HCT116 (cell line): Measurements from ENCODE around the gene EFEMP2. TPM values are rescaled to one million over a fixed set of nuclear protein-coding genes. Genes with fewer than 3 reads are reported as not detected.

ENCODE experiments used
- ATAC-seq: fragments of 200-7000 bp; cut with Tn5 transposase; 2 replicates; pipeline ENCODE4 v1.9.1; 2020; ENCODE audit warnings: mild to moderate bottlenecking, moderate library complexity
- BruUV-seq: library from RNA; stranded (reverse); fragments of 400-500 nt; replicated peaks from 2 replicates; lab custom pipeline; 2021; lab: Mats Ljungman, UMichigan
- CTCF ChIA-PET: fragments of 300-600 bp; sonication (Branson Sonifier 250); formaldehyde crosslinking; loops from one replicate; lab custom pipeline; 2021; ENCODE audit warnings: antibody characterized with exemption; lab: Charles Lee
- POLR2A ChIA-PET: fragments of 300-600, 350-600 bp; sonication (Branson Sonifier 250); formaldehyde crosslinking; loops from one replicate; lab custom pipeline; 2021; ENCODE audit warnings: antibody characterized with exemption; lab: Charles Lee
- RAD21 ChIA-PET, 2 experiments: fragments of 300-600 bp; sonication (Branson Sonifier 250); formaldehyde crosslinking; loops; one replicate each; lab custom pipeline; 2023; ENCODE audit warnings: low total read pairs in 2 of 2; ENCODE audit not compliant: uncharacterized antibody in 2 of 2, unreplicated experiment in 2 of 2, low non-redundant PET in 1 of 2; lab: Charles Lee
- DNase-seq: peaks from one replicate; pipeline ENCODE4 v3.0.0-alpha.2; 2010; ENCODE audit warnings: low read depth, low spot score
- H2AFZ ChIP-seq: fragments of 200-600 bp; shearing (Covaris generic), sonication (generic); 2 replicates; pipeline ENCODE4 v1.6.1; 2017; ENCODE audit warnings: low read depth, mixed run types, mixed read lengths, antibody characterized with exemption, low read length; ENCODE audit not compliant: poor library complexity, severe bottlenecking
- H3K27ac ChIP-seq: 2 replicates; pipeline ENCODE4 v1.5.1; 2012; ENCODE audit warnings: low read depth, low read length
- H3K27me3 ChIP-seq: fragments of 200-600 bp; sonication (generic); 2 replicates; pipeline ENCODE4 v1.6.1; 2016; ENCODE audit warnings: mixed run types, low read length, mixed read lengths; ENCODE audit not compliant: insufficient read depth
- H3K36me3 ChIP-seq, 2 experiments: fragments of 200-500 bp in 1 of 2; fragments of 200-600 bp in 1 of 2; sonication (Bioruptor generic) in 1 of 2; sonication (generic) in 1 of 2; 2 replicates each; pipeline versions ENCODE4 v1.5.1 to v1.6.1; 2014 to 2016; ENCODE audit warnings: low read length in 2 of 2, inconsistent platforms in 1 of 2, mixed read lengths in 1 of 2, mixed run types in 1 of 2; ENCODE audit not compliant: insufficient read depth in 2 of 2, control insufficient read depth in 1 of 2
- H3K4me1 ChIP-seq, 2 experiments: fragments of 200-600 bp in 1 of 2; sonication (generic) in 1 of 2; 2 replicates each; pipeline versions ENCODE4 v1.5.1 to v1.6.1; 2012 to 2017; ENCODE audit warnings: low read length in 2 of 2, inconsistent platforms in 1 of 2, mild to moderate bottlenecking in 1 of 2, mixed read lengths in 1 of 2, mixed run types in 1 of 2, moderate library complexity in 1 of 2; ENCODE audit not compliant: insufficient read depth in 2 of 2, control insufficient read depth in 1 of 2
- H3K4me2 ChIP-seq: fragments of 200-600 bp; sonication (generic); 2 replicates; pipeline ENCODE4 v1.6.1; 2017; ENCODE audit warnings: mixed run types, low read length, mixed read lengths
- H3K4me3 ChIP-seq, 2 experiments: fragments of 200-600 bp in 1 of 2; sonication (generic) in 1 of 2; replicated peaks in 1 of 2; 2 replicates each; pipeline ENCODE4 v1.5.1; 2011 to 2016; ENCODE audit warnings: low read length in 2 of 2, control low read depth in 1 of 2, low read depth in 1 of 2, mild to moderate bottlenecking in 1 of 2, mixed read lengths in 1 of 2, mixed run types in 1 of 2
- H3K79me2 ChIP-seq: fragments of 200-600 bp; sonication (generic); 2 replicates; pipeline ENCODE4 v1.6.1; 2017; ENCODE audit warnings: mild to moderate bottlenecking, mixed run types, low read length, moderate library complexity, mixed read lengths; ENCODE audit not compliant: insufficient read depth
- H3K9ac ChIP-seq: fragments of 200-600 bp; sonication (generic); 2 replicates; pipeline ENCODE4 v1.6.1; 2016; ENCODE audit warnings: low read length, mixed read lengths
- H3K9me2 ChIP-seq: fragments of 200-600 bp; sonication (generic), shearing (Covaris generic); 2 replicates; pipeline ENCODE4 v1.6.1; 2017; ENCODE audit warnings: mixed run types, mild to moderate bottlenecking, moderate library complexity; ENCODE audit not compliant: insufficient read depth
- H3K9me3 ChIP-seq, 2 experiments: fragments of 200-500 bp in 1 of 2; fragments of 200-600 bp in 1 of 2; sonication (Bioruptor generic) in 1 of 2; sonication (generic) in 1 of 2; 2 replicates each; pipeline ENCODE4 v1.6.1; 2014 to 2017; ENCODE audit warnings: low read length in 2 of 2, mixed read lengths in 2 of 2, inconsistent platforms in 1 of 2, low read depth in 1 of 2, mild to moderate bottlenecking in 1 of 2, mixed run types in 1 of 2, moderate library complexity in 1 of 2; ENCODE audit not compliant: control insufficient read depth in 1 of 2, insufficient read depth in 1 of 2
- H4K20me1 ChIP-seq: fragments of 200-600 bp; sonication (generic), shearing (Covaris generic); 2 replicates; pipeline ENCODE4 v1.6.1; 2017; ENCODE audit warnings: mixed run types, mild to moderate bottlenecking, moderate library complexity; ENCODE audit not compliant: insufficient read depth
- CEBPB ChIP-seq: IDR thresholded peaks from 2 replicates; pipeline ENCODE4 v1.6.1; 2012; ENCODE audit warnings: low read depth
- CTCF ChIP-seq, 3 experiments: fragments of 200-600 bp in 1 of 3; sonication (generic) in 1 of 3; IDR thresholded peaks in 2 of 3; conservative IDR thresholded peaks in 1 of 3; 2 replicates each; pipeline ENCODE4 v1.5.1; 2012 to 2017; ENCODE audit warnings: low read depth in 2 of 3, low read length in 2 of 3, antibody characterized with exemption in 1 of 3, borderline replicate concordance in 1 of 3, control low read depth in 1 of 3, mild to moderate bottlenecking in 1 of 3, mixed read lengths in 1 of 3, mixed run types in 1 of 3, moderate library complexity in 1 of 3; ENCODE audit not compliant: insufficient read depth in 1 of 3
- EGR1 ChIP-seq: IDR thresholded peaks from 2 replicates; pipeline ENCODE4 v1.6.1; 2012; ENCODE audit warnings: low read depth
- EZH2 ChIP-seq: fragments of 200-600 bp; sonication (generic); IDR thresholded peaks from 2 replicates; pipeline ENCODE4 v1.6.1; 2017; ENCODE audit warnings: antibody characterized with exemption, mixed run types
- EZH2phosphoT487 ChIP-seq: fragments of 200-600 bp; IDR thresholded peaks from 2 replicates; pipeline ENCODE4 v1.6.1; 2018; ENCODE audit warnings: antibody characterized with exemption, borderline replicate concordance
- FOSL1 ChIP-seq: IDR thresholded peaks from 2 replicates; pipeline ENCODE4 v1.6.1; 2012; ENCODE audit warnings: low read depth
- JUND ChIP-seq: IDR thresholded peaks from 2 replicates; pipeline ENCODE4 v1.6.1; 2012
- MAX ChIP-seq: IDR thresholded peaks from 2 replicates; pipeline ENCODE4 v1.6.1; 2012
- POLR2A ChIP-seq: IDR thresholded peaks from 2 replicates; pipeline ENCODE4 v1.7.0; 2011; ENCODE audit warnings: borderline replicate concordance; ENCODE audit not compliant: insufficient read depth, insufficient read length; ENCODE audit errors: extremely low read depth
- RAD21 ChIP-seq: IDR thresholded peaks from 2 replicates; pipeline ENCODE4 v1.6.1; 2012; ENCODE audit warnings: low read depth, mild to moderate bottlenecking
- REST ChIP-seq: IDR thresholded peaks from 2 replicates; pipeline ENCODE4 v1.6.1; 2012; ENCODE audit warnings: low read depth
- SIN3A ChIP-seq: IDR thresholded peaks from 2 replicates; pipeline ENCODE4 v1.6.1; 2012; ENCODE audit warnings: low read depth
- SRF ChIP-seq: IDR thresholded peaks from 2 replicates; pipeline ENCODE4 v1.6.1; 2012; ENCODE audit warnings: low read depth
- TCF7L2 ChIP-seq: IDR thresholded peaks from 2 replicates; pipeline ENCODE4 v1.7.0; 2011; ENCODE audit warnings: borderline replicate concordance, inconsistent platforms; ENCODE audit not compliant: insufficient read depth, insufficient read length; ENCODE audit errors: extremely low read depth
- ZBTB33 ChIP-seq: IDR thresholded peaks from 2 replicates; pipeline ENCODE4 v1.6.1; 2011; ENCODE audit warnings: mild to moderate bottlenecking, low read length, moderate library complexity; ENCODE audit not compliant: insufficient replicate concordance; ENCODE audit errors: extremely low read depth
- ZNF274 ChIP-seq: fragments of 200-500 bp; sonication (Bioruptor generic); IDR thresholded peaks from 2 replicates; pipeline ENCODE4 v1.6.1; 2014; ENCODE audit warnings: mild to moderate bottlenecking, low read depth, low read length, inconsistent platforms
- intact Hi-C: fragments of 100-400 bp; cut with micrococcal nuclease; formaldehyde crosslinking; loops from 2 replicates; pipeline ENCODE4 v1.10.0; 2022
- total RNA-seq: library from RNA; stranded (reverse); gene quantifications from one replicate; pipeline ENCODE4 v1.2.1, GENCODE V29; 2021; ENCODE audit not compliant: unreplicated experiment

EFEMP2 gene
- total RNA-seq, 1 experiment from 2014 or later, result 8.4 TPM

GRCh38 chr11:65826984-65827735 lies 45.4 kb downstream of the EFEMP2 start:
- H3K9me3 ChIP-seq, result no peaks in the 10 kb centered on the region
- no peaks in the 10 kb centered on the region for H3K36me3 ChIP-seq
- no peaks in the 10 kb centered on the region for H4K20me1 ChIP-seq
- BruUV-seq, result no TSS peak
- DNase-seq (no peak), ATAC-seq (no peak)
- ChIA-PET POLR2A (no interaction called here), RAD21 (interaction anchor here in 1 of 2 experiments (0.8 kb wide), 1 partner anchor 58 kb away, joined by 3 read pairs; no protein-coding TSS in a partner anchor), CTCF (interaction anchor here (1.7 to 2.6 kb wide), 2 partner anchors 9 to 47 kb away, joined by 4 to 7 read pairs; no protein-coding TSS in a partner anchor)
- no peak overlapping the region for H3K4me3 ChIP-seq
- H3K79me2 ChIP-seq, result no peaks in the 10 kb centered on the region
- H3K9me2 ChIP-seq, result no peaks in the 10 kb centered on the region
- H3K4me2 ChIP-seq, result no peak overlapping the region
- no peaks in the 10 kb centered on the region for H3K4me1 ChIP-seq
- no peak overlapping the region for H3K27ac ChIP-seq
- peaks cover 17% of the 10 kb centered on the region for H3K27me3 ChIP-seq
- H2AFZ ChIP-seq, result no peak overlapping the region
- intact Hi-C loops, result no loop called here
- H3K9ac ChIP-seq, result no peak overlapping the region
- no peak for TF ChIP-seq REST
- no peak for TF ChIP-seq SRF
- no peak for TF ChIP-seq SIN3A
- no peak for TF ChIP-seq MAX
- no peak for TF ChIP-seq FOSL1
- TF ChIP-seq ZBTB33, result no peak
- TF ChIP-seq EGR1, result no peak
- TF ChIP-seq RAD21, result no peak
- no peak for TF ChIP-seq JUND
- TF ChIP-seq TCF7L2, result no peak
- no peak for TF ChIP-seq EZH2
- no peak for TF ChIP-seq POLR2A
- TF ChIP-seq ZNF274, result no peak
- no peak for TF ChIP-seq EZH2phosphoT487
- no peak for TF ChIP-seq CEBPB
- no peak for TF ChIP-seq CTCF (IDR thresholded peaks at IDR 0.05 in 2 of 3, conservative IDR thresholded peaks at IDR 0.05 in 1 of 3; ENCODE audit: borderline replicate concordance in 1 of 3, insufficient read depth in 1 of 3, low read depth in 2 of 3, low read length in 2 of 3)
